Stimulated activated CD8-positive, alpha-beta memory T cell treated with anti-CD3 and anti-CD28 coated beads, Interleukin-12 subunit alpha, Interleukin-12 subunit beta, amount 100 ng/mL, for 24 hours (primary cell): Measurements from ENCODE around the gene EIF4ENIF1.
"Not testable (repeated sequence)": the region's sequence is repeated elsewhere in the genome, so short reads cannot be mapped to it uniquely, and the experiment has no call there.

Experiments
- DNase-seq: peaks from one replicate; pipeline ENCODE4 v3.0.0-alpha.2; 2020; ENCODE audit errors: extremely low read depth

EIF4ENIF1 gene

DNA sequence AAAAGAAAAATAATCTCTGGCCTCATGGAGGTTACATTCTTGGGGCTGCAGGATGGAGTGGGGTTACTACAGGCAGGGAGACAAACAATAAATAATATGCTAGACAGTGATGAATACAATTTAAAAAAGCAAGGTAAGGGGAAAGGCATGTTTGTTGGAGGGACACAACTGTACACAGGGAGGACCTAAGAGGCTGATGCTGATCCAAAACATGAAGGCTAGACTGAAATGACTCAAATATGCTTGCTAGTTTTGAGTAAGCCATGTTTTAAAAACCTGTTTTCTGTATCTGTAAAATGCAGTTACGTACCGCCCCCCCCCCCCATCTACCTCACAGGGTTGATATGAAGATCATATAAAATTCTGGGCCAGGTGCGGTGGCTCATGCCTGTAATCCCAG is 44.0 kb downstream of the EIF4ENIF1 start:
- no peak for DNase-seq

DNA sequence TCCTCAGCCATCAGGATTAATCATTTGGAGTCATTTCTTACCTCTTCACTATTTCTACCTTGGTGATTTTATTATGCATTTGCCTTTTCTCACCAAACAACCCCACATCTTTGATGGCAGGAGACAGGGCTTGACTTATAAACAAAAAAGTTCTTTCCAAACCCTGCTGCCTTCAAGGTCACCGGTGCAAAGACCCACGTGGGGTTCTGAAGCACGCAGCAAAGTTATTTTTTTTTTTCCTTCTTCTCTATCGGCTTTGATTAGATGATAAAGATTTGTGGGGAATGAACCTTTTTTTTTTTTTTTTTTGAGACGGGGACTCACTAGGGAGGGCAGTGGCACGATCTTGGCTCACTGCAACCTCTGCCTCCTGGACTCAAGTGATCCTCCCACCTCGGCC is 46.1 kb downstream of the EIF4ENIF1 start:
- DNase-seq, result no peak

DNA sequence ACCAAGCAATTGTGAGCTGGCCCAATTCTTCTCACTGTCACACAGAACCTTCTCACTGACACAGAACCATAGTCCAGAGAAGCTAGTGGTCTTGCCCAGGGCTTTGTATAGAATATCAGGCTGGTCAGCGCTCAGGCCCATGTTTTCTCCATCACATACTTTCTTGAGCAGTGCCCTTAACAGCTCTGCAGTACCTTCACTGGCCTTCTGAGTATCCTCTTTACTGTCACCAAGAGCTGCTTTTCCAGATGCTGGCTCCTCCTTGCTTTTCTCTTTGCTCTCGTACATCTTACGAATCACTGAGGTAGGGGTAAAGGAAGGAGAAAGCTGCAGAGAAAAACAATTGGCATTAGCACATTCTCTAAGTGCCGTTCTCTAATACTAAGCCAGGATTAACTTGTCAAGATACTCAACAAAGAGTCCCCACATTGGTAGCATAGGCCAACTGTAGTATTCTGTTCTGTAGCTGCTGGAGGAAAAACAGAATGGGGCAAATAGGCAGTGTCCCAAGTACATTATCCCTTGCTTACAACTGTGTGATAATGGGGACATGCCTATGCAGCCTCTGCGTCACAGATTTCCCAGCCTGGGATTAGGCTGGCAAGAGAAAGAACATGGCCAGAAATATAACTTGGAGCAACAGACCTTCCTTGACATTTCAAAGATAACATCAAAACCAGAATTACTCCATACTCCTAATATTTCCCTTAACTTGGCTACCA is 46.7 kb downstream of the EIF4ENIF1 start:
- DNase-seq, result no peak

DNA sequence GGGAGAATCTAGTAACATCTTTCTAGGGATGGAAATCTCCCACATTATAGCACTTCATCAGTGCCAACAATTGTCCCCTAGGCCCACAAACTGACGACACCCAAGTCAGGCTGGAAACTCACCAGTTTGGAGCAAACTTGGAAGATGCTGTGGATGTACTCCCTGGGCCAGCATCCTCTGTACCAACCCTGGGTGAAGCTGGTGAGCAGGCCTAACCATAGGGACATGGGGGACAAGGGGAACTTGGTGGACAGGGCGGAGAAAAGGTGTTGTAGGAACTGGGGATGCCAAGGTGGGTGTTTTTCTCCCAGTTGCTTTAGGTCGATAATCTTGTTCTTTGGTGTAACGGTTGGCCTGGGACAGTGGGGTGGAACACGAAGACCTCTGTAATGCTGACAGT is 48.0 kb downstream of the EIF4ENIF1 start:
- DNase-seq, result no peak

DNA sequence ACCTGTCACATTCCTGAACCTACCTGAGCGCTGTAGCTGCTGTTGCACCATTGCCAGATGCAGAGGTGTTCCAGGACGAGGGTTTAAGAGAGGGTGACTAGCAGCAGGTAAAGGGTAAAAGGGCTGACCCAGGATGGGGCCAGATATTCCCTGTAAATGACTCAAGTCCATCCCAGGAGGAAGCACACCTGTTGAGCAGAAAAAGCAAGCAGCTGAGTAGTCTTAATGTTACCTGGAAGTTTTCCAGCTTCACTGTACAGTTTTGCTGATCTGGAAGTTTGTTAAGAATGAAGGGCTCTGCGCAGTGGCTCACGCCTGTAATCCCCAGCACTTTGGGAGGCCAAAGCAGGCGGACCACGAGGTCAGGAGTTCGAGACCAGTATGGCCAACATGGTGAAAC is 49.0 kb downstream of the EIF4ENIF1 start:
- DNase-seq, result no peak

DNA sequence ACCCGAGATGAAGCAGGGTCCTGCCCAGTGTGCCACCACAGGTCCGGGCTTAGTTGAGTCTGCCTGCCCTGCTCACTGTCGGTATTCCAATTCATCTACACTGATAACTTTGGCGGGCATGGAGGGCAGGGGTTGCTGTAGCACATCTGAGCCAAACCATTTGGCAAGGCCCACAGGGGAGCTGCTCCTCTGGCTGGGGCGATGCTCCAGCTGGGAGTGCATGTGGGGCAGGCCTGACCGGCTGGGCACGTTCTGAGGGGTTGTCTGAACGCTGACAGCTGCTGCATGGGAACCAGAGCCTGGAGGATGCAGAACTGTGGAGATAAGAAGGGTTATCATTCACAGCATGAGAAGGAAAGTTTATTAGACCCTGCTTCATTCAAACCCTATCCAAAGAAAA is 49.8 kb downstream of the EIF4ENIF1 start:
- DNase-seq, result no peak

DNA sequence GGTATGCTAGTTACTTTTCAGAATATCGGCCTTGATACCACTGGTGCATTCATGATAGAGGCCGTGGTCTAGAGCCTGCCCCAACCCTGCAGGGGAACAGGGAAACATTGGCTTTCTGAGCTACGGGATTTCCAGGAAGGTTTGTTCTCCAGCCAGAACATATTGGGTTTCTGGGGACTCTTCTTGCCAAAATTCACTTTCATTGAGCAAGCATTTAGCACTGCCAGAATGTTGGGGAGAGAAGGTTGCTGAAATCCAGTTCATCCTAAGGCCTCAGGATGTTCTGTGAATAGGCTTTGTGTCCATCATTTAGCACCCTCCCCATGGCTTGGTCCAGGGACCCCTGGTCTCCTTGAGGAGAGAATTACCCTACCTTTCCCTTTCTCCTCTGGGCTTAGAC is 53.5 kb downstream of the EIF4ENIF1 start:
- DNase-seq, result no peak

DNA sequence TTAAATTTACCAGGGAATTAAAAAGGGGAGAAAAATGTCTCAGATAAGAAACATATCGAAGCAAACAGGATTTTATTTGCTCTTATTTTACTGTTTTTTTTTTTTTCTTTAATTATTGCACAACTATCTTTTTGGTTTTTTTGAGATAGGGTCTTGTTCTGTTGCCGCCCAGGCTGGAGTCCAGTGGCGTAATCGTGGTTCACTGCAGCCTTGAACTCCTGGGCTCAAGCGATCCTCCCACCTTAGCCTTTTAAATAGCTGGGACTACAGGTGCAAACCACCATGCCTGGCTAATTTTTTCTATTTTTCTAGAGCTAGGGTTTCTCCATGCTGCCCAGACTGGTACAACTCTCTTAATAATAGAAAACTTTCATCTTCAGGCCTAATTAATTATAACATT is 57.7 kb downstream of the EIF4ENIF1 start:
- DNase-seq, result no peak

DNA sequence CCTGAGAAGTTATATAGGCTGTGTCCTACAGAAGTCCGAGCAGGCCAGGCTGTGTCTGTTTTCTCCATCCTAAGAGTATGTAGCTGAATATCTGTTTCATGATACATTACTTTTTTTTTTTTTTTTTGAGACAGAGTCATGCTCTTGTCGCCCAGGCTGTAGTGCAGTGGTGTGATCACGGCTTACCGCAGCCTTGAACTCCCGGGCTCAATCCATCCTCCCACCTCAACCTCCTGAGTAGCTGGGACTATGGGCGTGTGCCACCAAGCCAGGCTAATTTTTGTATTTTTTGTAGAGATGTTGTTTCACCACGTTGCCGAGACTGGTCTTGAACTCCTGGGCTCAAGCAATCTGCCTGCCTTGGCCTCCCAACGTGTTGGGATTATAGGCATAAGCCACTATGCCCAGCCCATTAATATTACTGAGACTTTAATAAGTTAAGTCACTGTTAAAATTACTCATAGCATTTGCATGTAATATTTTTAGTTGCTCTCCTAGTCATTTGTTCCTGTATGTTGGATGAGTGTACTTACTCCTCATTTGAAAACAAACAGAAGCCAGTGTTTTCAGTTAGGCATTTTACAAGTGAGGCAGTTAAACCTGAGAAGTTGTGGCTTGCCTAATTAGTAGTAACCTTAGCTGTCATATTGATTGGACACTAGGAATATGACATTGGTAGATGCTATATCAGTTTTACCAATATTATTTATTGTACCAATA is 64.2 kb downstream of the EIF4ENIF1 start:
- no peak for DNase-seq

DNA sequence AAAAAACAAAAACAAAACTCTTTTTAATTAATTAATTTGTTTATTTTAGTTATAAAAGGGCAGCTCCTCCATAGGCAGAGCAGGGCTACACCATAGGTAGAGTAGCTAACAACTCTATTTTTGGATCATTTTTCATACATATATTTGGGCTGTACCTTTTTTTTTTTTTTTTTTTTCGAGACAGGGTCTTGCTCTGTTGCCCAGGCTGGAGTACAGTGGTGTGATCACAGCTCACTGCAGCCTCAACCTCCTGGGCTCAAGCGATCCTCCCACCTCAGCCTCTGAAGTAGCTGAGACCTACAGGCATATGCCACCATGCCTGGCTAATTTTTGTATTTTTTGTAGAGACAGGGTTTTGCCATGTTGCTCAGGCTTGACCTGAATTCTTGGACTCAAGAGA is 87.3 kb downstream of the EIF4ENIF1 start:
- DNase-seq, result not testable (repeated sequence)

DNA sequence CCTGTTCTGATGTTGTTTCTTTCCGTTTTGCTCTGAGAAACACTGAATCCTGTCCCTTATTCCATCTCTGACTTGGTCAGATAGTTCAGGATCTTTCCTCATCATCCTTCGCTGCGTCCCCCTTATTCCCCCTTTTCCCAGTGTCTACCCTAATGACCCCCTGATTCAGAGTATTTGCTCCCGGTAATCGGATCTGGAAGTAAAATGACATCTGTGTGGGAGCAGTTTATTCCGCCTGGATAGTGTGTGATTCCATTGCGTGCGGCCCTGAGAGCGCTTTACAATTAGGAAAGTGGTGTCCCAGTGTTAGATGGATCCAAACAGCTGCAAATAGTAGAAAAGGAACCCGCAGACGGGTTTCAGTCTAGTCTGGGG is 89.6 kb downstream of the EIF4ENIF1 start:
- DNase-seq, result no peak

DNA sequence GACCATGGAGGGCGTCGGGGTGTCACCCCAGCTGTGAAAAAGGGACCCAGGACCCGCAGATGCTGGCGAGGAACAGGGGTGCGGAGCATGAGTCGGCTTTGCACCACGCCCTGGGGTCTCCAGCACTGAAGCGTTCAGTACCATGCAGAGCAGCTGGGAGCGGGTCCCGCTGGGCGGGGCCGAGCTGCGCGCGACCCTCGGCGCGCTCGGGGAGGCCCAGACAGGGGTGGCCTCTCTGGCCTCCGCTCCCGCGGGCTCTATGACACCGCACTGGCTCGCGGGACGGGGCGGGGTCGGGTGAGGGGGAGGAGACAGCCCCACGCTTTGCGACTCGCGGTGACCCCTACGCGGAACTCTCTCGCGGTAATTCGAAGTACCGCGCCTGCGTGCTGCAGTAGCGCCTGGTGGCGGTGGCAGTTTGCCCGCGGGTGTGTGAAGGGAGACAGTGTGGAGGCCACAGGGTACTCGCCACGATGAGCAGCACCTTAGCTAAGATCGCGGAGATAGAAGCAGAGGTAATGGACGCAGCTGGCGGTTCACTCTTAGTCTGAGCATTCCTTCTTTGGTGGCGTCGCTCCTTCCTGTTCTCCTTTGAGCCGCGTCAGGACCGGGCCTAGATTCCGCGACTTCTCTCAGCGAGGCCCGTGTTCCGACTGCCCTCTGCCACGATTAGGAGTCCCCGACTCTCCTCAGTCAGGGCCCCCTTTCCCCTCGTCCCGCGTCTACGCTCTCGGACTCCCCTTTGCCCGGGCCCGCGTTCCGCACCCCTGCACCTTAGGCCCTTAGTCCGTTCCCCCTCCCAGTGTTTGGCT is 90.2 kb downstream of the EIF4ENIF1 start, which contains the start of gene DRG1:
Gene DRG1 (plus strand): TSS at position 394 of the 812 bp plus-strand sequence. CDS start 80 bp downstream, at position 474.
- peak; percentile 94 for DNase-seq

DNA sequence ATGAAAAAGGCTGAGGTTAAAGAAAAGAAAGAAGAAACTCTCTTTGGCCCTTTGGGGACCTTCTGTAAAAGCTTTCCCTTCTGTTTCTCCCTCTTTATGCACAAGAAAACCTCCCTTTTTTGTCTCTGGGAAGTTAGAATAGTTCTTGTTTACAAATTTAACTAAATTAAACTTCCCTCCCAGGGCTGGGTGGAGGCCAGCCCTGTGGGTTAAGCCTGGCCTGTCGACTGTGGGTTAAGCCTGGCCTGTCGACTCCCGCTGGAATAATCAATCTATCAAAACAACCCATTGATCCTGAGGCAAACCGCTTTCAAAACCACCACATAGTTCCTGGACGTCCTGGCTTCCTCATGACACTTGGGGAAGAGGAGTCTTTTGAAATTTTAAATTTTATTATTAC is 91.4 kb downstream of the EIF4ENIF1 start:
- DNase-seq, result no peak

DNA sequence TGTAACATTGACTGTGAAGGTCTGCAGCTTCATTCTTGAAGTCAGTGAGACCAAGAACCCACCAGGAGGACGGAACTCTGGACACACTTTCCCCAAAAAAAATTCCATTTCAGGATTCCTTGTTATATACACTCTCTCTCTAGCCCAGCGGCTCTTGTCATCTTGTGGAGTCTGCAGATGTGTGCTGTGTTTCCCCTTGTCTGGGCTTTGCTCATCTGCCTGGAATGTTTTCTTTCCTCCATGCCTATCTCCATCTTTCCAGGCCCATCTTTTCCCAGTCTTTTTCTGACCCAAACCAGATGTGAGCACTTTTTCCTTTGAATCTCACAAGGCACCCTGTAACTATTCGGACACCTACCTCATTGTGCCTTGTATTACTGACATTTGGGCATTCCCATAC is 95.3 kb downstream of the EIF4ENIF1 start:
- no peak for DNase-seq

DNA sequence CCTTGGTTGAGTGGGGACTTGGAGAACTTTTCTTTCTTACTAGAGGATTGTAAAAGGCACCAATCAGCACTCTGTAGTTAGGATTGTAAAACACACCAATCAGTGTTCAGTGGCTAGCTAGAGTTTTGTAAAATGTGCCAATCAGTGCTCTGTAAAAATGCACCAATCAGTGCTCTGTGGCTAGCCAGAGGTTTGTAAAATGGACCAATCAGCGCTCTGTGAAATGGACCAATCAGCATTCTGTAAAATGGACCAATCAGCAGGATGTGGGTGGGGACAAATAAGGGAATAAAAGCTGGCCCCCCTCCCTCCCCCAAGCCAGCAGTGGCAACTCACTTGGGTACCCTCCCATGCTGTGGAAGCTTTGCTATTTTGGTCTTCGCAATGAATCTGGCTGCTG is 95.7 kb downstream of the EIF4ENIF1 start:
- no peak for DNase-seq
